Smooth muscle cell of the brain vasculature (primary cell): ENCODE measurements around the gene NCOA4.
"Not testable (repeated sequence)": the region's sequence is repeated elsewhere in the genome, so short reads cannot be mapped to it uniquely, and the experiment has no call there.

ENCODE experiments used
- DNase-seq: peaks from one replicate; pipeline ENCODE4 v3.0.0-alpha.2; 2012; ENCODE audit warnings: low read depth, low spot score

Gene NCOA4

DNA sequence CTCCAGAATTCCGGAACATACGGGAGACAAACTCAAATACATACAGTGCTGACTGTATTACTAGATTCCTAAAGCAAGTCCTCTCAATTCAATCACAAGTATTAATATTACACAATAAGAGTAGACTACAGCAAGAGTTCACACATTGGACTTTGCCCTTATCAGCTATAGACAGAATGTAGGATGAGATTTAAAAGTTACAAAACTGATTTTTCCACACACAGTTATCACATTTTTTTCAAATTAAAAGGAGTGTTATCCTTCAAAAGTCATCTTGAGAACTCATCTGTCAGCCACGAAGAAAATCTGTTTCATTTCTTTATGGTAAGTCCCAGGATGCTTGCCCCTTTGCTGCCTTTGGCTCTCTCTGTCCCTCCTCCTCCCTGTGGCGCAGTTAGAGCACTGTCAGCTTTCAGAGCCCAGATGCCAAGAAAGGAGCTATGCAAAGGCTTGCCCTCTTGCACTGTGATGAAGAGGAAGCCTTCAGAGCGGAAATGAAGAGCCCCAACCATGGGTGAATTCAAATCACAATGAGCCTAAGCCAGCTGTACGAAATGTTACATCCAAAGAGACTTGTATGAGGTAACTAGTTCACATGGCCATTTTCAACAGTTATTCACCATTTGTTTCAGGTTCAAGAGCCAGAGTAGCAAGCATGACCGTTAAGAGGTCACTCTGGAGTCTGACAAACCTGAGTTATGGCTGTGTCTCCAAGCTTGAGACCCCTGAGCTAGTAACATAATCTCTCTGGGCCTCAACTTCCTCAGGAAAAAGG, 10.7 kb downstream of the NCOA4 start:
- DNase-seq: no peak

DNA sequence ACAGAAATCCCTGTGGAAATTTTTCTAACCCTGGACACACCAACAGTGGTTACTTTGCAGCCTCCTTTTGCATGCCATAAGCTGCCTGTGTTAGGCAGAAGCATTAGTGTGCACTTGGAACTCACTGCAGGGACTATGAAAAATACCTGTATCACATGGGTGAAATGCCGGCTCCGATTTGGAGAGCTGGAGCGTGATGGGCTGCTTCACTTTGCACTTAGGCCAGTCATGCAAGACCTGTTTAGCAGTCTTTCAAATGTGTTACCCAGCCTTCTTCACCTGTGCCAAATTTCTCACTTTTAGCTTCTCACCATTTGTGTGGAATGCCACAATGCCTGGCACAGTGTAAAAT, 11.3 kb downstream of the NCOA4 start:
- no peak for DNase-seq

DNA sequence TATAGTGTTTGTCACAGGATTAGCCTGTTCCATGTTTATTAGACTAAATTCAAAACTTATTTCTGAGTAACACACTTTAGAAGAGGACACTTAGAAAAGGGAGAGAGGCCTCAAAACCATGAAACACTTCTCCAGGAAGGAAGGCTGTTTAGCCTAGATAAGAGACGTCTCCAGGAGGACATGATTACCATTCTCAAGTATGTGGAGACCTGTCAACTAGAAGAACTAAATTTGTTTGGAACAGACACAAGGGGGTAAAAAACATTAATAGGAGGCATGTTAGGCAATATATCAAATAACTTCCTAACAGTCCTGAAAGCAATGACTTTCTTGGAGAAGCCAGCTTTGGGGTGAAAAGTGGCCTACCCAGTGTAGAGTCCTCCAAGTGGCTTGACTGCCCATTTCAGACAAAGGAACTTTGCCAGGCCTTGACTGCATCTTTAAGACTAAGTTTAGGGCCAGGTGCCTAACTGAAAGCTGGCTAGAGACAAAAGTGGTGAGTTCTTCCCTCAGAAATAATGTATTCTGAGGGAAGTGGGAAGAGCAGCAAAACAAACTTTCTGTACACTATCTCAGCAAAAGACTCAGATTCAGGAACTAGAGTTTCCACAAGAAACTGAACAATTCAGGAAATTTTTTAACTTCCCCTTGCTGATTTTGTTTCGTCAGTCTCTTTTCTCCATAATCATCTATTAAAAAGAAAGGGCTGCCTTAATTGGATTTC, 11.8 kb downstream of the NCOA4 start:
- no peak for DNase-seq

DNA sequence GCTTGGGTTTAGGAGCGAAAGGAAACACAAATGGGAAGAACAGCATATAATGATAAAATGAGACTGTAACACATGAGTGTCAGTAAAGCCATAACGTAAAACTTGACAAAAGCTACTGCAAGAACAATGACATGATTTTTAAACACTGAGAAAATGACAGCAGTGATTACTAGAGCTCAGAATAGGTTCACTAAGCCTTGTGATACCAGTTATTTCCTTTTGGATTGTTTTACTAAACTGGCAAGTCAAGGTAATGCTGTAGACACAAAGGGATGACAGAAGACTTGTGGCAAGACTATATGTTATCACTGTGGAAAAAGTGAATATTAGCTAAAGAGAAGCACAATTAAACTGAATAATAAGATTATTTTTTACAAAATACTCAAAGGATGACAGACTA, 12.7 kb downstream of the NCOA4 start:
- no peak for DNase-seq

DNA sequence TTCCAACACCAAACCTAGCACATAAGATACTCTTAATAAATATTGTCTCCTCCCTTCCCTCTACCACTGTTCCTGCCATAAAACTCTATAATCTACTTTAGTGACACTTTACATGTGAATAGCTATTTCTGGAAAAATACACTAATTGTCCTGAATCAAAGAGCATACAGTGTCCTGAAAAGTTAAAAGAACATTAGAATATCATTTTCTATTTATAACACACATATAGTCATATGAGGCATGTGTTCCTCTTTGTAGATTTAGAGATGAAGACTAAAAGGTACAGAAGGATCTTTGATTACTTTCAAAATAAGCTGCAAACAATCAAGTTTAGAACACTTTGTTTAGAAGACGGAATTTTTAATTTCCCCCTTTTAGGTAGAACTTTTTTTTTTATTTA, 13.6 kb downstream of the NCOA4 start:
- DNase-seq: no peak

DNA sequence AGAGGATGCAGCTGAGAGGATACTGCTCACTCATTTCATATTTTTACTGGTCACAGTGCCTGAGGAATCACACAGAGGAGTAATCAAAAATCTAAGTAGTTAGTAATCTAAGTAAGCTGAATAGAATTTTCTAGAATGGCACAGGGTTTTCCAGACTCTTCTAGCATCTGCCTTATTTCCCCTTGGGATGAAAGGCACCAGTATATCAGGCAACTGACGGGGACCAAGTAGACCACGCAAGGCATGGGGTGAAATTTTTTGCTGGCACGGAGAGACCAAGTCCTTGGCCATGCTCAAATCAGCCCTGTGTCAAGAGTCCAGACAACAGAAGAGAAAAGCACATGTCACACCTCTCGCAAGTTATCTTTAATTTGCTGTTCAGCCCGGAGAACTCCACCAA, 14.2 kb downstream of the NCOA4 start:
- DNase-seq: no peak

DNA sequence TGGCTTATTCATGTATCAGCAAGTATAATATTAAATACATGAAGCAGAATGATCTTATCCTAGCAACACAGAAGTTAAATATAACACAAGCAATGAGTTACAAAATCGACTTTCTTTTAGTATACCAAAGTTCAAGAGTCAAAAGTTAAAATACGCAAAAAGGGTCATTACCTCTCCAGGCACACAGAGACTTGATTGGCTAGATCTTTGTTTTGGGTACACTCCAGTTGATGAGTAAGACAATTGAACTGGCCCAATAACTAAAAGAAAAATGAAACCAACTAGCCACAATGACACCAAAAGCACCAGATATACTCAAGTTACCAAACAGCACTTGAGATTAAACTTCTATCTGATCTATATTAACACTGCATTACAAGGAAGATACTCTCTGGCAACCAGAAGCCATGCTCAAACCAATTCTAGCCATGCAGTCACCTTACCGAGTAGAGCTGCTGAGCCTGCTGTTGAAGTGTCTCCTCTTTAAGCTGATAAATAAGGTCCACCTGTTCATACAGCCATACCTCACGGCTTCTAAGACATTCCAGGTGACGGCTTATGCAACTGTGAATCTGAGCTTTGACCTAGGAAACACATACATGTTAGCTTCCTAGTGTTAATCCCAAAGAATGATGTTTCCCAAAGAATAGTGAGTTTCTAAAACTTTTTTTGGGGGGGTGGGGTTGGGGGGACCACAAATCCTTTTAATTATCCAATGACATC, 15.6 kb downstream of the NCOA4 start:
- DNase-seq: no peak

DNA sequence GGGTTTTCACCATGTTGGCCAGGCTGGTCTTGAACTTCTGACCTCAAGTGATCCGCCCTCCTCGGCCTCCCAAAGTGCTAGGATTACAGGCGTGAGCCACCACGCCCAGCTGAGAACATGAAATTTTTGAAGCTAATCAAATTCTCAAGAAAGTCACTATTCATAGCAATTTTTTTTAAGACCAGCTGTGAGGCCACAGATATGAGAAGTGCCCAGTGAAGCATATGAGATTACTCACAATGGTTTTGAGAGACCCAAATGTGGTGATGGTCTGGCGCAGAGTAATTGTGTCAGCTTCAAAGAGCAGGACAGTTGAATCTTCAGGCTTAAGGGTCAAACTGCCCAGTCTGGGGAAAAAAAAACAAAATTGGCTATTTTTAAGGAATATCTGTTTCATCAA, 16.2 kb downstream of the NCOA4 start:
- DNase-seq: no peak

DNA sequence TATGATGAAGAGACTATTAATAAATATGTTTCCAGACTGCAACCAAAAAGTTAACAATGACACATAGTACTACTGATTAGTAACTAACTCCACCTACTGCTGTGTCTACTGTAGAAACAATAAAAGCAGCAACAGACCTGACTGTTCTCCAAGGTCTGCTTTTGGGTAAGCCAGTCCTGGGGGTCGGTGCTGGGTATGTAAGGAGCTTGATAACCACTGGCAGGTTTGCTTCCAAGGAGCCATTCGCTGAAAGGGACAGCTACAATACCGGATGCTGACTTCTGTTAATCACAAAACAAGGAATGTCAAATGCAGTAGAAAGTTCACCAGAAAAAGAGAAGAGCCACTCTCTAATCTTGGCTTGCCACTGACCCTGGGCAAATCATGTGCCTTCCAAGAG, 17.7 kb downstream of the NCOA4 start:
- no peak for DNase-seq

DNA sequence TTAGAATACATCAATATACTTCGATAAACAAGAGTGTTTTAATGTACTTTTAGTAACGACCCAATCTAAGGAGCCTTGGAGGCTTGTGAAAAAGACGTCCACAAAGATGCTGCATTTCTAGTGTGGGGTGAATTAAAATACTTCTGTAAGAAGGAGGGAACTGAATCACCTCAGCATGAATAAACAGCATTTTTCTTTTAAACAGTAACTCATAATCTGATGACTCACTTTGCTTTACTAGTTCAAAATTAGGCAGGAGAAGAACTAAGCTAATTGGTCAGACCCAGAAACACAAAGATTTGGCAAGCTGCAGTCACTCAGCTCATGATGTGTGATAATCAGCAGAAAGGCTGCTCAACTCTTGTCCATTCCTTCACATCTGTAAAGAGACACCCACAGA, 24.2 kb downstream of the NCOA4 start:
- DNase-seq: no peak

DNA sequence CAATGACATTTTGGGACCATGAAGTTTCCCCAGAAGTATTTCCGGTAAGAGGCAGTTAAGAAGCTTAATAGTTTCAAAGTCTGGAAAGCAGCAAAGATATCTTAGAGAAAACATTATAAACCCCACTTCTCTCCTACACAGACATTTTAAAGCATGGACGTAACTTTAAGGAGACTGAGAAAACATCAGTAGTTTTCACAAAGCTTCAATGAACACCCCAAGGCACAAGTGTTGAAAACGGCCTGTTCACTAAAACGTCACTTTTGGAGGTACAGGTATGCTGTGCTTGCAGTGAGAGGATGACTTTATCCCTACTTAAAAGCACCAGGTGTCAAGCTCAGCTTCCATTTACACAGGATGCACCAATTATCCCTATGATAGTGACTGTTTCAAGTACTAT, 25.0 kb downstream of the NCOA4 start:
- no peak for DNase-seq

DNA sequence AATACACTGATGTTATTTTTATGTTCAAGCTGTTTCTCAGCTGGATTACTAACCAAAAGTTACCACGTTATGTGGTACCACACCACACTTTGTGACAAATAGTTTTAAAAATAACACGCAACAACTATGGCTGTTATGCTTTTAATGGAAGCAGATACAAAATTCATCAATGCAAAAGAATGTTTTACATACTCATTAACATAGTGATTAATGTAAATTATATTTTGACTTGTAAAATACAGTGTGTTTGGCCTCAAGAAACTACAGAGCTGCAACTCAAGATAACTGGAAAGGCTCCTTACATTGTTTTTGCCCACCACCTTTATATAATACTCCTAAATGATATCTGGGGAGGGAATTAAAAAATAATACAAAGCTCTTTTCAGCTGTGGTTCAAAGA, 25.5 kb downstream of the NCOA4 start:
- no peak for DNase-seq

DNA sequence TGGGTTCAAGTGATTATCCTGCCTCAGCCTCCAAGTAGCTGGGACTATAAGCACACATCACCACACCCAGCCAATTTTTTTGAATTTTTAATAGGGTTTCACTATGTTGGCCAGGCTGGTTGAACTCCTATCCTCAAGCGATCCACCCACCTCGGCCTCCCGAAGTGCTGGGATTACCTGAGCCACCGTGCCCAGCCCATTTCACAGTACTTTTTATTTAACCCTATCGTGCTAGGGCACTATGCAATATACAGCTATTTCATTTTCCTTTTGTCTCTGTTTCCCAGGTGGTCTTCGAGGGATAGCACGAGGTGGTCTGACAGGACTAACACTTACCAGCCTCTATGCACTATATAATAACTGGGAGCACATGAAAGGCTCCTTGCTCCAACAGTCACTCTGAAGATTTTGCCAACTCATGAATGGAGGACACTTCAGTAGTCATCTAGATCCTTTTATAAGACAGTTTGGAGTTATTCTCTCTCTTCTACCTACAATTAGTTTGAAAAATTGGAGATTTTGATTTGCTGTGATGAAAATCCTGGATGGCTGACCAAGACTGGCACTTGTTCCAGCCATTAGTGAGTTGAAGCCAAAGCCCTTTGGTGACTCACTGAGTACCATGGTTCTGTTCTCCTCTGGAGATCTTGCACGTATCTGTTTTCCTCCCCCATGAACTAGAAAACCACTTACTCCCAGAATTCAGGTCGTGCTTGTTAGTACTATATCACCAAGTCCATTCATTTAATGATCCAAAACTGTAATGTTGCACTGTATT, 27.3 kb downstream of the NCOA4 start:
- DNase-seq: no peak

DNA sequence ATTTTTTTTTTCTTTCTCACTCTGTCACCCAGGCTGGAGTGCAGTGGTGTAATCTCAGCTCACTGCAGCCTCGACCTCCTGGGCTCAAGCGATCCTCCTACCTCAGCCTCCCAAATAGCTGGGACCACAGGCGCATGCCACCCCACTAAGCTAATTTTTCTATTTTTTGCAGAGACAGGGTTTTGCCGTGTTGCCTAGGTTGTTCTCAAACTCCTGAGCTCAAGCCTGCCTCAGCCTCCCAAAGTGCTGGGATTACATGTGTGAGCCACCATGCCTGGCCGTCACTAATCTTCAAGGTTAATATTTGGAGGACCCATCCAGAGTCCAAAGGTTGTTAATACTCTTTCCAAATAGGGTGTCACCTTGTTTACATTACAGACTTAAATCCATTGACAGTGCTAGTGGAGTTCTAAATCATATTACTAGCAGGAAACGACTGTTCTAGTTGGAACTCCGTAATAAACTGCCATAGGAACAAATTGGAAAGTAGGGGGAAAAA, 28.2 kb downstream of the NCOA4 start:
- DNase-seq: not testable (repeated sequence)

DNA sequence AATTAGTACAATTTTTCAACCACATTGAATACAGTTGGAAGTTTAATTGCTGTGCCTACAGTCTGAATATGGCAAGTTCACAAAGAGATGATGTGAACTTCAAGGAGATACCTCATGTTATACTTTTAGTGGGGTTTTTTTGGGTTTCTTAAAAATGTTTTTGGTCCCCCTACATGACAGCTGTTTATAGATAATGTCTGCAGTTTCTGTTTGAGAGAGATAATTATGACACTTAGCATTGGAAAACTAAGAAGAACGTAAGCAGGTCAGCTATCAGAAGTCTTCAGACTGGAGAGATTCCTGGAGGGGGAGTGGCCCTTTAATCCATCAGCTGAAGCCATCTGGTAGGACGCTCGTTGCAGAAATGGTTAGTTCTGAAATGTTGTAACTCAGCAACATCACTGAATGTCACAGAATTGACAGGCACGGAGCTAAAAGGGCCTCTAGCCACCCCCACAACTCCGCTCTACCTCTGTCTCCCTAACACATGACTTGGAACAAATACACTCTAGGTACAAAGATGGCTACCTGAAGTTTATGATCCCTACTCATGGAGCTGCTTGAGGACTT, 29.2 kb downstream of the NCOA4 start:
- DNase-seq: no peak

DNA sequence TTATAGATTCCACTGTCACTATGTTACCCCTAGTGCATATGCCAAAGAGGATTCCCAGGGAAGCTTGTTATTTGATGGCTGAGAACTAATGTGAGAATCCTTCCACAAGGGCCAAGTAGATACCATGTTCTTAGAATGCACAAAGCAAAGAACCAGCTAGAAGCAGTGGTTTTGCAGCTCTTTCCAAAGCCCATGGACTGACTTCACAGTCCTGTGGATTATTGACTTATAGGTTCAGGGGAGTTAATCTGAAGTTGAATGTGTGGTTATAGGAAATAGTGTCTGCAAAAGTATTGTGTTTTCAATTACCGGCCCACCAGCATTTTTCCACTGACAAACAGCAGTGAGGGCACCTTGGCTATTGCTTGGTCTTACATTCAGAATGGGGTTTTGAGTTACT, 29.9 kb downstream of the NCOA4 start:
- DNase-seq: no peak

DNA sequence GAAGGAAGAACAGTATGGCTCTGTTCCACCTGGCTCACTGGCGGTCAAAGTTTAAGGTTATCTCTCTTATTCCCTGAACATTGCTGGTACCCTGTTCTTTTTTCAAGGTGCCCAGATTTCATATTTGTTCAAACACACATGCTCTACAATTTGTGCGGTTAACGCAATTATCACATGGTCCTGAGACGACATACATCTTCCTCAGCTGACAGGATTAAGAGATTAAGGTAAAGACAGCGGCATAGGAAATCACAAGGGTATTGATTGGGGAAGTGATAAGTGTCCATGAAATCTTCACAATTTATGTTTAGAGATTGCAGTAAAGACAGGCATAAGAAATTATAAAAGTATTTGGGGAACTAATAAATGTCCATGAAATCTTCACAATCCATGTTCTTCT, 30.5 kb downstream of the NCOA4 start:
- not testable (repeated sequence) for DNase-seq

DNA sequence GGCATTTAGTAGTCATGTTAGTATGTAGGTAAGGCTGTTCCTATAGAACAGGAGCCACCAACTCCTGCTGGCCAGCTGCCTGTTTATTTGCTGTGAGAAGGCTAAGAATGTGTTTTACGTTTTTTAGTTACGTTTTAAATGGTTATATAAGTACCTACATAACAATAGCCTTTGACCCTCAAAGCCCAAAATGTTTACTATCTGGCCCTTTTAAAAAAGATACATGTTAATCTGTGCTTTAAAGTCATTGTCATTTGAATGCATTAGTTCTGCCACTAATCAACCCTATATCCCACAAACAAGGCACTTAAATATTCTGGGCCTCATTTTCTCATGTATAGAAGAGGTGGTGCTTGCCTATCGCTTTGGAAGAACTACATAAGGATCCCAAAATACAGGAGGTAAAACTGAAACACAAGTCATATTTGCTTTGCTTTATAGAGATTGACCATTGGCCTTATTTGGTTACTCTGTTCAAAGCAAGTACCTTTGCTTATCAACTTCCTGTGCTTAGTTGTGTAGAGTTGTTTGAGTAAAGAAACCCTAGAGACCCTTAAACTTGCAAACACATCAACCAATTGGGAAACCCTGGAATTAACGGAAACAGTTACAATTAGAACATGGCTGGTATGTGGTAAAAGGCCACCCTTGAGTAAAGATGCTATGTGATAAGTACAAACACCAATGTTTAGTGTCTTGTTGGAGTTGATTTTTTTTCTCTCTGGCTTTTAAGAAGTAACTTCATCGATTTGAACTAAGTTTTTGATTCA, 32.2 kb downstream of the NCOA4 start:
- no peak for DNase-seq

DNA sequence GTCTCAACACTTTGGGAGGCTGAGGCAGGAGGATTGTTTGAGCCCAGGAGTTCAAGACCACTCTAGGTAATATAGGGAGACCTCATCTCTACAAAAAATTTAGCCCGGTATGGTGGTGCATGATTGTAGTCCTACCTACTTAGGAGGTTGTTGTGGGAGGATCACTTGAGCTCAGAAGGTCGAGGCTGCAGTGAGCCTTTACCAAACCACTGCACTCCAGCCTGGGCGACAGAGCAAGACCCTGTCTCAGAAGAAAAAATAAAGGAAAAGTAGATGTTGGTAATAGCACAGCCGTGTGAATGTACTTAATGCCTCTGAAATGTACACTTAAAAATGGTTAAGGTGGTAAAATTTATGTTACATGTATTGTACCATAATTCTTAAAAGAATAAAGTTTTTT, 32.9 kb downstream of the NCOA4 start:
- no peak for DNase-seq

DNA sequence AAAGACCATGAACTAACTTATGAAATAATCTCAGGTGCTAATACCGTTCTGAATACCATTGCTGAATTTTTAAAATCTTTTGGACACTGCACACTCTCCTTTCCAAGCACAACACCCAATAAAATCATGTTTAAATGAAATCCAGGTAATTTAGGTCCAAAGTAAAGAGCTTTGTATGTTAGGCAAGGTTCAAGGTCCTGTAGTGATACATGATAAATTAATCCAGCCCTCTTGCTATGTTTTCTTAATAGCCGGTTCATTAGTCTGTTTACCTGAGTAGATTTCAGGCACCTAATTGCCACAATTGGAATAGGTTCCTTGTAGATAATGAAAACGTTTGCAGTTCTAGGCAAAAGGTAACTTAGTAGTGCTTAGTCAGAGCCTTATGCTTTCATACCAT, 44.8 kb downstream of the NCOA4 start:
- not testable (repeated sequence) for DNase-seq

DNA sequence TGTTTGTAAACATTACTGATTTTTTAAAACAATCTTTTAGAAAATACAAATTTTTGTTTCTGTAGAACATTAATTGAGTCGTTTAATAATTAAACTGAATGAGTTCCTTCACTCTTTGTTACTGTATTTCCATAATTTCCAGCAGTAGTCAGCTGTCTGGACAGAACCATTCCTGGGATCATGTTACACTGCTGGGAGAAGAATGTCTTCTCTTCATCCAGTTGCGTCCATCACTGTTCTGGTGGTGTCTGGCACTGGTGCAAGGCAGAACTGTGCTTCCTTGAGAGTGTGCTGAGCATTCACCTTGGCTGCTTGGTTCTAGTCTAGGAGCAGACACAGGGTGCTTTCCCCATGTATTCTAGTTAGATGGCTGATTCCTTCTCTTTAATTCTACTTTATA, 46.0 kb downstream of the NCOA4 start:
- DNase-seq: not testable (repeated sequence)
